ENCODE measurements around the gene RASA3. TPM values are rescaled to one million over a fixed set of nuclear protein-coding genes. Genes with fewer than 3 reads are reported as not detected.

Gene RASA3
- total RNA-seq, 1 donor from 2014 or later = 2.9 TPM

- H3K4me1 ChIP-seq = peaks cover 42% of the 10 kb centered on the region
- H3K36me3 ChIP-seq = no peaks in the 10 kb centered on the region
- no peak overlapping the region for H3K4me2 ChIP-seq
- H3K79me2 ChIP-seq (ENCODE audit: low read depth) = no peaks in the 10 kb centered on the region
- peak overlapping the region; percentile 98 for H3K27ac Mint-ChIP-seq
- no peaks in the 10 kb centered on the region for H3K9me3 Mint-ChIP-seq
- no peak for DNase-seq (ENCODE audit: low spot score)
- H2AFZ ChIP-seq (replicated peaks) = no peak overlapping the region
- no peaks in the 10 kb centered on the region for H4K20me1 ChIP-seq (ENCODE audit: low read depth)
- TF ChIP-seq CTCF (IDR thresholded peaks at IDR 0.05) = no peak
- TF ChIP-seq EZH2 (IDR thresholded peaks at IDR 0.05) = no peak
- TF ChIP-seq EZH2phosphoT487 (IDR thresholded peaks at IDR 0.05) = no peak
- no peaks in the 10 kb centered on the region for H3K27me3 ChIP-seq
- peaks cover 50% of the 10 kb centered on the region for H3F3A ChIP-seq (ENCODE audit: low read depth)
- no peak overlapping the region for H3K4me3 Mint-ChIP-seq
- H3K4me1 Mint-ChIP-seq = peaks cover 73% of the 10 kb centered on the region
- no peaks in the 10 kb centered on the region for H3K9me3 ChIP-seq (ENCODE audit: low read depth)
- no peak overlapping the region for H3K27ac ChIP-seq
- H3K36me3 Mint-ChIP-seq = peaks cover 3% of the 10 kb centered on the region
- no peak overlapping the region for H3K9ac ChIP-seq
- H3K27me3 Mint-ChIP-seq (ENCODE audit: insufficient read depth, low read depth) = peaks cover 20% of the 10 kb centered on the region
- no peak overlapping the region for H3K4me3 ChIP-seq
Observed at GRCh38 chr13:114067381-114067885, 65.0 kb downstream of the RASA3 start.

- no peak for DNase-seq (ENCODE audit: low spot score)
- H3K27me3 Mint-ChIP-seq (ENCODE audit: insufficient read depth, low read depth) = peaks cover 20% of the 10 kb centered on the region
- no peak overlapping the region for H3K4me3 ChIP-seq
- no peak overlapping the region for H3K27ac ChIP-seq
- no peaks in the 10 kb centered on the region for H3K9me3 Mint-ChIP-seq
- no peaks in the 10 kb centered on the region for H3K79me2 ChIP-seq (ENCODE audit: low read depth)
- no peaks in the 10 kb centered on the region for H3K27me3 ChIP-seq
- no peak overlapping the region for H2AFZ ChIP-seq (replicated peaks)
- no peaks in the 10 kb centered on the region for H4K20me1 ChIP-seq (ENCODE audit: low read depth)
- no peak overlapping the region for H3K4me2 ChIP-seq
- TF ChIP-seq EZH2phosphoT487 (IDR thresholded peaks at IDR 0.05) = no peak
- no peak for TF ChIP-seq EZH2 (IDR thresholded peaks at IDR 0.05)
- TF ChIP-seq CTCF (IDR thresholded peaks at IDR 0.05) = no peak
- peak overlapping the region; percentile 98 for H3K27ac Mint-ChIP-seq
- H3K36me3 Mint-ChIP-seq = peaks cover 3% of the 10 kb centered on the region
- H3F3A ChIP-seq (ENCODE audit: low read depth) = peaks cover 46% of the 10 kb centered on the region
- H3K9ac ChIP-seq = no peak overlapping the region
- H3K9me3 ChIP-seq (ENCODE audit: low read depth) = no peaks in the 10 kb centered on the region
- peaks cover 37% of the 10 kb centered on the region for H3K4me1 ChIP-seq
- H3K4me3 Mint-ChIP-seq = no peak overlapping the region
- H3K36me3 ChIP-seq = no peaks in the 10 kb centered on the region
- peaks cover 73% of the 10 kb centered on the region for H3K4me1 Mint-ChIP-seq
Observed at GRCh38 chr13:114066956-114067355, 65.5 kb downstream of the RASA3 start.

DNA sequence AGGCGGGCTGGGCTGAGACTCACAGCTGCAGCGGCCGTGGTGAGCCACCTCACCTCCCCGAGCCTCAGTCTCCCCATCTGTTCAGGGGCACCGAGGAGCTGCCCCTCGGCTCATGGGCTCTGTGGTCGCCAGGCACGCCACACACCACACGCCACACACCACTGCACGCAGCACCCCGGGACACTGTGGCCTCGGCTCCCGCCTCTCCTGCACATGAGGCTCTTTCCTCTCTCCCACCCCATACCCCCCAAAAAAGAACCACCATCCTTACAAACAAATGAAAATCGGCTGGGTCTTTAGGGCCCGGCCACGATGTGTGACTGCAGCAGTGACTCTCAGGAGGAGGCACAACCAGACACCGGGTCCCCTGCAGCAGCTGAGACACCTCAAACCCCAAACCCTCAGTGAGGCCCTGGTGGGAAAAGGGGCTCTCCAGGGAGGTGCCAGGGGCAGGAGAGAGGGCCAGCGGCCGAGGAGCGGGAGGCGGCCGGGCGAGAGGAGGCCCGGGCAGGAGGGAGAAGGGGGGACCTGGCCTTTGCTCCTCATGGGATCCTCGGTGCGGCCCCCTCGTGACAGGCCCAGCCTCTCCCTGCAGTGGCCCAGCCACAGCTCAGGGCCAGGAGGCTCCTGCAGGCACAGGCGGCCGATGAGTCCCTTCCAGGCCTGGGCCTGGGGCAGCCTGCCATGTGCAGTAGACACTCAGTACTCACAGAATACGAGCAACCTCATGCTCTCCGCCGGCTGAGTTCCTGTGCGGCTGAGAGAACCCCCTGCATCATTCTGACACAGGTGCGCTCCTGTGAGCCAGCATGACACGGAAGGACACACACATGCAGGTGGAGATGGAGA lies 66.3 kb downstream of the RASA3 start:
- TF ChIP-seq EZH2phosphoT487 (IDR thresholded peaks at IDR 0.05) (no peak), EZH2 (IDR thresholded peaks at IDR 0.05) (no peak), CTCF (IDR thresholded peaks at IDR 0.05) (no peak)
- Mint-ChIP-seq H3K36me3 (peaks cover 6% of the 10 kb centered on the region), H3K27ac (peak overlapping the region; percentile 99), H3K27me3 (ENCODE audit: insufficient read depth, low read depth) (peaks cover 17% of the 10 kb centered on the region), H3K4me1 (peaks cover 68% of the 10 kb centered on the region), H3K9me3 (no peaks in the 10 kb centered on the region), H3K4me3 (no peak overlapping the region)
- Histone ChIP-seq H3K27me3 (no peaks in the 10 kb centered on the region), H3F3A (ENCODE audit: low read depth) (peaks cover 38% of the 10 kb centered on the region), H3K27ac (no peak overlapping the region), H2AFZ (replicated peaks) (no peak overlapping the region), H3K4me2 (no peak overlapping the region), H3K4me1 (peaks cover 31% of the 10 kb centered on the region), H3K9ac (no peak overlapping the region), H3K4me3 (no peak overlapping the region), H3K79me2 (ENCODE audit: low read depth) (no peaks in the 10 kb centered on the region), H3K9me3 (ENCODE audit: low read depth) (no peaks in the 10 kb centered on the region), H3K36me3 (no peaks in the 10 kb centered on the region), H4K20me1 (ENCODE audit: low read depth) (no peaks in the 10 kb centered on the region)
- no peak for DNase-seq (ENCODE audit: low spot score)

Data from neural progenitor cell (in vitro differentiated cells).